Right cardiac atrium (tissue), 5 donors: Measurements from ENCODE around the gene CXCL16. TPM values are rescaled to one million over a fixed set of nuclear protein-coding genes. Genes with fewer than 3 reads are reported as not detected.

Source experiments
- ATAC-seq, 2 donors: fragments of 200-7000 bp; cut with Tn5 transposase; one replicate each; pipeline versions ENCODE4 v1.8.0 to v1.9.1; 2020; ENCODE audit warnings: moderate library complexity in 2 of 2, mild to moderate bottlenecking in 1 of 2
- DNase-seq, 3 donors: peaks; one replicate each; pipeline ENCODE4 v3.0.0-alpha.2; 2020
- H3K27ac ChIP-seq: one replicate; pipeline ENCODE4 v1.5.1; 2013; ENCODE audit warnings: mild to moderate bottlenecking, low read length, control low read depth, moderate library complexity
- H3K27me3 ChIP-seq: one replicate; pipeline ENCODE4 v1.6.1; 2013; ENCODE audit not compliant: control insufficient read depth, insufficient read depth
- H3K4me1 ChIP-seq: one replicate; pipeline ENCODE4 v1.6.1; 2013; ENCODE audit warnings: low read length; ENCODE audit not compliant: control insufficient read depth, insufficient read depth
- H3K4me3 ChIP-seq: one replicate; pipeline ENCODE4 v1.5.1; 2013; ENCODE audit warnings: low read length, control low read depth
- H3K9me3 ChIP-seq: one replicate; pipeline ENCODE4 v1.6.1; 2013; ENCODE audit warnings: low read length; ENCODE audit not compliant: control insufficient read depth
- WGBS: extraction: QIAGEN DNeasy Blood & Tissue Kit; methylation state at CpG from one replicate; pipeline ENCODE4 v1.1.7; 2013; 5-methylcytosine and 5-hydroxymethylcytosine counted together
- intact Hi-C, 4 donors: fragments of 100-400 bp; cut with DNase I; formaldehyde crosslinking; loops; one replicate each; pipeline versions ENCODE4 v1.11.0 to v1.14.0; 2022 to 2023
- polyA plus RNA-seq: library from polyadenylated mRNA; stranded (reverse); fragments of 200-250 nt; gene quantifications from one replicate; pipeline ENCODE4 v1.2.3, GENCODE V29; 2013
- total RNA-seq, 4 donors: library from RNA; stranded (reverse); fragmentation: NEBNext Ultra II Directional; extraction: Animal tissue kit (Norgen Biotek cat#: 25700); gene quantifications; one replicate each; pipeline ENCODE4 v1.2.1, GENCODE V29; 2021
- donor health status: healthy with polysubstance abuse.
- donor health status: DM: no; HTN: yes; CAD: no.
- donor health status: DM: no; HTN: no; CAD: no.
- donor health status: DM: no; HTN: yes; CAD: no; lungs with severe emphysema.
- donor health status: DM: yes; HTN: yes; CAD: no.

Gene CXCL16
- total and polyA plus RNA-seq, 5 donors, result 2.5 to 6.3 (median 5.1) TPM

- Histone ChIP-seq H3K4me3 (no peak overlapping the region), H3K27ac (no peak overlapping the region), H3K4me1 (no peaks in the 10 kb centered on the region), H3K9me3 (no peaks in the 10 kb centered on the region), H3K27me3 (no peaks in the 10 kb centered on the region)
- intact Hi-C loops, result no loop called here
- 36% methylated on average over 3 of the region's 3 CpGs for WGBS
- ATAC-seq (no peak), DNase-seq (no peak)
Observed at GRCh38 chr17:4750606-4751005, 10.9 kb upstream of the CXCL16 start.

DNA sequence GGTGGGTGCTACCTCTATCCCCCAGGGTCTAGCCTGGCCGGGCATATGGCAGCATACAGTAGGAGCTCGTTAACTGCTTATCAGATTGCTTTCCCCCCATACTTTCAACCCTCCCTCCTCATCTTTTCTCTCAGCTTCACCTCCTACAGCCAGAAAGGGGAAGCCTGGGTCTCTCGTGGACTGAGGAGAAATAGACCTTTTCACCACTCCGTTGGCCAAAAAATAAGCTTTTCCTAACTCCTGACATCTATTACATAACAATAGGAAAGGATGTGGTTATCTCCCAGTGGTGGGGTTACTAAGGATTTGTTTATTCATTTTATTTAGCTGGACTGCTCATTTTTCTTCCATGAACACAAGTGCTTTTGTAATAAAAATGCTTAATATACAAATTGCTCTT, 9.0 kb upstream of the CXCL16 start:
- Histone ChIP-seq H3K27ac (no peak overlapping the region), H3K27me3 (no peaks in the 10 kb centered on the region), H3K4me3 (no peak overlapping the region), H3K9me3 (no peaks in the 10 kb centered on the region), H3K4me1 (peaks cover 2% of the 10 kb centered on the region)
- DNase-seq, result no peak
- ATAC-seq, result no peak
- 35% methylated on average over 4 of the region's 4 CpGs for WGBS
- intact Hi-C loops, result no loop called here

- DNase-seq (no peak), ATAC-seq (peak; percentile 48 to 49)
- 18% methylated on average over 5 of the region's 5 CpGs for WGBS
- no peak overlapping the region for H3K4me3 ChIP-seq
- H3K9me3 ChIP-seq, result no peaks in the 10 kb centered on the region
- H3K27ac ChIP-seq, result no peak overlapping the region
- intact Hi-C loops, result no loop called here
- H3K4me1 ChIP-seq, result peaks cover 2% of the 10 kb centered on the region
- H3K27me3 ChIP-seq, result no peaks in the 10 kb centered on the region
Observed at GRCh38 chr17:4747847-4748246, 8.1 kb upstream of the CXCL16 start.

- Histone ChIP-seq H3K4me1 (peaks cover 2% of the 10 kb centered on the region), H3K27me3 (no peaks in the 10 kb centered on the region), H3K9me3 (no peaks in the 10 kb centered on the region), H3K27ac (no peak overlapping the region), H3K4me3 (no peak overlapping the region)
- intact Hi-C loops, result no loop called here
- DNase-seq (peak in 1 of 3 donors; percentile 62), ATAC-seq (peak; percentile 18 to 35)
- WGBS, result 15% methylated on average over 51 of the region's 51 CpGs
Observed at GRCh38 chr17:4744999-4745969, 5.6 kb upstream of the CXCL16 start.

DNA sequence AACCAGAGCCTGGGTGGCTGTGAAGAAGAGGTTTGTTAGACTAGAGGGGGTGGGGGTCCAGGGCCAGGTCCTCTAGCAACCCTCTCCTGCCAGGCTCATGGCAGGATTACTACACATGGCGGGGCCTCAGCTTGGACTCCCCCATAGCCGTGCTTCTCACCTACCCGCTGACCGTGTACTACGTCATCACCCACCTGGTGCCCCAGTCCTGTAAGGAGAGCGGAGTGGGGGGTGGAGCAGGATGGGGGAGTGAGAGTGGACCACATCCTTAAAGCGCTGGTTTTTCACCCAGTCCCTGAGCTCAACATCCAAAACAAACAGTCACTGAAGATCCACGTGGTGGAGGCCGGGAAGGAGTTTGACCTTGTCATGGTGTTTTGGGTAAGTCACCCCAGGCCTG, 4.2 kb upstream of the CXCL16 start:
- 89% methylated on average over 9 of the region's 9 CpGs for WGBS
- no peak overlapping the region for H3K4me3 ChIP-seq
- ATAC-seq (no peak), DNase-seq (no peak)
- no peak overlapping the region for H3K27ac ChIP-seq
- intact Hi-C loops, result no loop called here
- H3K27me3 ChIP-seq, result no peaks in the 10 kb centered on the region
- peaks cover 5% of the 10 kb centered on the region for H3K4me1 ChIP-seq
- no peaks in the 10 kb centered on the region for H3K9me3 ChIP-seq

DNA sequence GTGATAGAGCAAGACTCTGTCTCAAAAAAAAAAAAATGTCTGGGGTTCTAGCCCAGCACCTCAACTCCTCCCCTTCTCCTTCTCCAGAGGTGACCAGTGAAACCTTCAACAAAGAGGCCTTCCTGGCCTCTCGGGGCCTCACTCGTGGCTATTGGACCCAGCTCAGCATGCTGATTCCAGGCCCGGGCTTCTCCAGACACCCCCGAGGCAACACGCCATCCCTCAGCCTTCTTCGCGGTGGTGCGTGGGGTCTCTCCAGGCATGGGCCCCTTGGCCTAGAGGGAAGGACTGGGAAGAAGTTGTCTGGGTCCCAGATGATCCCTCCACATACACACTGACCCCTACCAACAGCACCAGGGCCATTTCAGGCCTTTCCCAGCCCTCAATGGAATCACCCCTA, 3.5 kb upstream of the CXCL16 start:
- Histone ChIP-seq H3K4me3 (no peak overlapping the region), H3K27ac (no peak overlapping the region), H3K27me3 (no peaks in the 10 kb centered on the region), H3K4me1 (peaks cover 7% of the 10 kb centered on the region), H3K9me3 (no peaks in the 10 kb centered on the region)
- no peak for ATAC-seq
- 92% methylated on average over 8 of the region's 8 CpGs for WGBS
- intact Hi-C loops, result no loop called here
- DNase-seq, result no peak

DNA sequence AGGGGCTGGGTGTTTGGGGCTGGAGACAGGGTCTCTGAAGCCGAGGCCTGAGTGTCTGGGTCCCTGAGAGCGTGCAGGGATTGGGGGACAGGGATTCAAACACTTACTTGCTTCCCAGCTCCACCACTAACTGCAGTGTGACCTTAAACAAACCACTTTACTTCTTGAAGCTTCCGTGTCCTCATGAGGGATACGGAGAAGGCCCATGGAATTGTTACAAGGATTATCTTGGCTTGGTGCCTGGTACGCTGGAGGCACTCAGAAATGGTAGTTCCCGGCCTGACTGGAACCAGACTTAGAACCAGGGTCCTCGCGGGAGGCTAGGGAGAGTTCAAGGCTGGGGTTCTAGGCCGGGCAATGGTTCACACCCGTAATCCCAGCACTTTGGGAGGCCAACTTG, 2.9 kb upstream of the CXCL16 start:
- intact Hi-C loops, result no loop called here
- Histone ChIP-seq H3K4me3 (no peak overlapping the region), H3K9me3 (no peaks in the 10 kb centered on the region), H3K27ac (no peak overlapping the region), H3K4me1 (peaks cover 7% of the 10 kb centered on the region), H3K27me3 (no peaks in the 10 kb centered on the region)
- ATAC-seq (no peak), DNase-seq (no peak)
- 69% methylated on average over 10 of the region's 10 CpGs for WGBS

DNA sequence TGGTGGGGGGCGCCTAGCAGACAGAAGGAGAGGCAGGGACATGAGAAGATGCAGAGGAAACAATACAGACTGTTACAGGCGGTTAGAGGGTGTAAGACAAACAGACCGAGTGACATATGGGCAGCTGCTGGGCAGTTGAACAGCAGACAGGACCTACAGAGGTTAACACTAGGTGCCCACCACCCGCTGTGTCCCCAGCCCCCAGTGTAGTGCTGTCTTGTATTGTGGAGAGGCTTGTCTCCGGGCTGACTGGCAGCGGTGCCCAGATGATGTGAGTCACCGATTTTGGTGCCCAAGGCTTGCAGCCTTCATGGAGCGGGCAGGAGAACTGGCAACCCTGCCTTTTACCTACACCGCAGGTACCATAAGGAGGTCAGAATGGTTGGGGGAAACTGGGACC, 2.4 kb upstream of the CXCL16 start:
- DNase-seq (no peak), ATAC-seq (no peak)
- no peaks in the 10 kb centered on the region for H3K27me3 ChIP-seq
- peaks cover 7% of the 10 kb centered on the region for H3K4me1 ChIP-seq
- intact Hi-C loops, result no loop called here
- no peak overlapping the region for H3K27ac ChIP-seq
- 93% methylated on average over 9 of the region's 9 CpGs for WGBS
- H3K9me3 ChIP-seq, result no peaks in the 10 kb centered on the region
- no peak overlapping the region for H3K4me3 ChIP-seq

GRCh38 chr17:4741544-4741943, 1.8 kb upstream of the CXCL16 start:
- 93% methylated on average over 8 of the region's 8 CpGs for WGBS
- Histone ChIP-seq H3K4me3 (no peak overlapping the region), H3K27ac (no peak overlapping the region), H3K27me3 (no peaks in the 10 kb centered on the region), H3K9me3 (no peaks in the 10 kb centered on the region), H3K4me1 (peaks cover 7% of the 10 kb centered on the region)
- intact Hi-C loops, result no loop called here
- ATAC-seq, result no peak
- no peak for DNase-seq

DNA sequence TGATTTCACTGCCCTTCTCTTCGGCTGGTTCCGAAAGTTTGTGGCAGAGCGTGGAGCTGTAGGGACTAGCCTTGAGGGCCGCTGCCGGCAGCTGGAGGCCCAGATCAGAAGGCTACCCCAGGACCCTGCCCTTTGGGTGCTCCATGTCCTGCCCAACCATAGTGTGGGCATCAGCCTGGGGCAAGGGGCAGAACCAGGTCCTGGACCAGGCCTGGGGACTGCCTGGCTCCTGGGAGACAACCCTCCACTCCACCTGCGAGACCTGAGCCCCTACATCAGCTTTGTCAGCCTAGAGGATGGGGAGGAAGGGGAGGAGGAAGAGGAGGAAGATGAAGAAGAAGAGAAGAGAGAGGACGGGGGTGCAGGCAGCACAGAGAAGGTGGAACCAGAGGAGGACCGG, 856 bp upstream of the CXCL16 start:
- ATAC-seq (no peak), DNase-seq (no peak)
- no peak overlapping the region for H3K4me3 ChIP-seq
- H3K27me3 ChIP-seq, result no peaks in the 10 kb centered on the region
- intact Hi-C loops, result no loop called here
- H3K4me1 ChIP-seq, result peaks cover 7% of the 10 kb centered on the region
- 96% methylated on average over 8 of the region's 8 CpGs for WGBS
- H3K9me3 ChIP-seq, result no peaks in the 10 kb centered on the region
- no peak overlapping the region for H3K27ac ChIP-seq

GRCh38 chr17:4740025-4740351, 260 bp upstream of the CXCL16 start:
- Histone ChIP-seq H3K27ac (no peak overlapping the region), H3K9me3 (no peaks in the 10 kb centered on the region)
- no peak for ATAC-seq

More at GRCh38 chr17:4740025-4740351, 260 bp upstream of the CXCL16 start:
- DNase-seq, result no peak
- Histone ChIP-seq H3K4me3 (peak overlapping the region; percentile 86), H3K4me1 (peaks cover 4% of the 10 kb centered on the region), H3K27me3 (no peaks in the 10 kb centered on the region)
- intact Hi-C loops, result no loop called here
- 12% methylated on average over 13 of the region's 13 CpGs for WGBS
